Measurements from ENCODE around the gene ACOT4.
"Not testable (repeated sequence)": the region's sequence is repeated elsewhere in the genome, so short reads cannot be mapped to it uniquely, and the experiment has no call there.

Gene ACOT4

GRCh38 chr14:73623504-73624054 is 31.9 kb downstream of the ACOT4 start:
- no peak for DNase-seq (ENCODE audit: low read depth)
- no peak overlapping the region for H3K4me3 ChIP-seq (ENCODE audit: low read depth, low read length)
- no peak for TF ChIP-seq CTCF (conservative IDR thresholded peaks at IDR 0.05; ENCODE audit: low read depth, low read length)

GRCh38 chr14:73625706-73626105 is 34.0 kb downstream of the ACOT4 start:
- H3K4me3 ChIP-seq (ENCODE audit: low read depth, low read length) = no peak overlapping the region
- no peak for DNase-seq (ENCODE audit: low read depth)
- TF ChIP-seq CTCF (conservative IDR thresholded peaks at IDR 0.05; ENCODE audit: low read depth, low read length) = no peak

GRCh38 chr14:73627151-73627558 is 35.5 kb downstream of the ACOT4 start:
- H3K4me3 ChIP-seq (ENCODE audit: low read depth, low read length) = no peak overlapping the region
- peak; percentile 27 for DNase-seq (ENCODE audit: low read depth)
- TF ChIP-seq CTCF (conservative IDR thresholded peaks at IDR 0.05; ENCODE audit: low read depth, low read length) = no peak

GRCh38 chr14:73630009-73630780 is 38.5 kb downstream of the ACOT4 start:
- TF ChIP-seq CTCF (conservative IDR thresholded peaks at IDR 0.05; ENCODE audit: low read depth, low read length) = no peak
- no peak for DNase-seq (ENCODE audit: low read depth)
- H3K4me3 ChIP-seq (ENCODE audit: low read depth, low read length) = no peak overlapping the region

GRCh38 chr14:73633116-73634010 is 41.7 kb downstream of the ACOT4 start:
- TF ChIP-seq CTCF (conservative IDR thresholded peaks at IDR 0.05; ENCODE audit: low read depth, low read length) = peak; percentile 93
- H3K4me3 ChIP-seq (ENCODE audit: low read depth, low read length) = peak overlapping the region; percentile 62
- DNase-seq (ENCODE audit: low read depth) = peak; percentile 85

- peak; percentile 36 for DNase-seq (ENCODE audit: low read depth)
- H3K4me3 ChIP-seq (ENCODE audit: low read depth, low read length) = peak overlapping the region; percentile 62
These were observed 42.5 kb downstream of the ACOT4 start for GRCh38 chr14:73634011-73634833.

GRCh38 chr14:73636355-73636754 is 44.7 kb downstream of the ACOT4 start:
- not testable (repeated sequence) for H3K4me3 ChIP-seq (ENCODE audit: low read depth, low read length); DNase-seq (ENCODE audit: low read depth)

More at GRCh38 chr14:73634011-73634833, 42.5 kb downstream of the ACOT4 start:
- TF ChIP-seq CTCF (conservative IDR thresholded peaks at IDR 0.05; ENCODE audit: low read depth, low read length) = peak; percentile 56

All from choroid plexus epithelial cell (primary cell).